HL-60 (cell line): ENCODE results near the gene PDGFC.
"Not testable (repeated sequence)": the region's sequence is repeated elsewhere in the genome, so short reads cannot be mapped to it uniquely, and the experiment has no call there.

Experiments used
- DNase-seq, 2 experiments: peaks; one replicate each; pipeline ENCODE4 v3.0.0-alpha.2; 2010 to 2020; ENCODE audit warnings: low read depth in 1 of 2, low spot score in 1 of 2
- H3K27ac ChIP-seq: fragments of 250-450 bp; sonication (Bioruptor Pico); replicated peaks from 2 replicates; pipeline ENCODE4 v1.5.1; 2020; ENCODE audit warnings: mild to moderate bottlenecking, moderate library complexity
- H3K27me3 ChIP-seq: fragments of 250-450 bp; sonication (Bioruptor Pico); 2 replicates; pipeline ENCODE4 v1.5.1; 2021; ENCODE audit warnings: mild to moderate bottlenecking, moderate library complexity; ENCODE audit not compliant: insufficient read depth, poor library complexity, severe bottlenecking
- H3K4me3 ChIP-seq: replicated peaks from 2 replicates; pipeline ENCODE4 v1.5.1; 2011; ENCODE audit warnings: mild to moderate bottlenecking, control low read depth, low read length; ENCODE audit not compliant: insufficient read depth
- CTCF ChIP-seq: IDR thresholded peaks from one replicate; pipeline ENCODE4 v1.5.1; 2011; ENCODE audit warnings: low read length, control low read depth, inconsistent platforms; ENCODE audit not compliant: insufficient read depth
- GABPA ChIP-seq: IDR thresholded peaks from 2 replicates; pipeline ENCODE4 v1.6.1; 2012; ENCODE audit warnings: low read depth
- POLR2AphosphoS5 ChIP-seq: IDR thresholded peaks from 2 replicates; pipeline ENCODE4 v1.6.1; 2012; ENCODE audit warnings: low read depth
- REST ChIP-seq: IDR thresholded peaks from 2 replicates; pipeline ENCODE4 v1.6.1; 2012; ENCODE audit warnings: low read depth; ENCODE audit not compliant: insufficient replicate concordance
- SPI1 ChIP-seq: IDR thresholded peaks from 2 replicates; pipeline ENCODE4 v1.6.1; 2012; ENCODE audit warnings: low read depth, mild to moderate bottlenecking, borderline replicate concordance

Gene PDGFC

GRCh38 chr4:156875055-156875454, 96.5 kb downstream of the PDGFC start:
- DNase-seq, result no peak
- H3K27ac ChIP-seq, result no peak overlapping the region
- no peak overlapping the region for H3K4me3 ChIP-seq
- no peaks in the 10 kb centered on the region for H3K27me3 ChIP-seq
- TF ChIP-seq POLR2AphosphoS5 (no peak), GABPA (no peak), REST (no peak), CTCF (no peak), SPI1 (no peak)

GRCh38 chr4:156873799-156874198, 97.8 kb downstream of the PDGFC start:
- Histone ChIP-seq H3K27ac (no peak overlapping the region), H3K4me3 (no peak overlapping the region), H3K27me3 (no peaks in the 10 kb centered on the region)
- no peak for DNase-seq
- TF ChIP-seq SPI1, result no peak
- TF ChIP-seq POLR2AphosphoS5, result no peak
- no peak for TF ChIP-seq CTCF

- Histone ChIP-seq H3K27me3 (no peaks in the 10 kb centered on the region), H3K4me3 (no peak overlapping the region), H3K27ac (no peak overlapping the region)
- TF ChIP-seq GABPA (no peak), SPI1 (no peak)
- no peak for DNase-seq
Observed at GRCh38 chr4:156870861-156871260, 100.7 kb downstream of the PDGFC start.

- no peak overlapping the region for H3K27ac ChIP-seq
Observed at GRCh38 chr4:156870131-156870530, 101.5 kb downstream of the PDGFC start.

GRCh38 chr4:156866088-156866487, 105.5 kb downstream of the PDGFC start:
- not testable (repeated sequence) for H3K4me3 ChIP-seq, DNase-seq, H3K27me3 ChIP-seq, H3K27ac ChIP-seq

More at GRCh38 chr4:156870131-156870530, 101.5 kb downstream of the PDGFC start:
- H3K4me3 ChIP-seq, result no peak overlapping the region
- TF ChIP-seq POLR2AphosphoS5, result no peak
- TF ChIP-seq REST, result no peak
- TF ChIP-seq GABPA, result no peak
- TF ChIP-seq CTCF, result no peak
- H3K27me3 ChIP-seq, result no peaks in the 10 kb centered on the region
- no peak for DNase-seq
